ENCODE measurements around the gene AHDC1.
A peak's percentile ranks its signal among the peaks of the same experiment; 100 is the strongest.

Gene AHDC1

GRCh38 chr1:27598902-27599528, 4.9 kb downstream of the AHDC1 start (continued):
- no peak; the same call in 1 of the 2 replicates for TF ChIP-seq ZNF629 (tag by site-specific recombination; IDR thresholded peaks at IDR 0.05)
- TF ChIP-seq ZNF664 (tag by site-specific recombination; IDR thresholded peaks at IDR 0.05), result no peak
- no peak for TF ChIP-seq ZBTB26 (tag by site-specific recombination; optimal IDR thresholded peaks at IDR 0.05)
- no peak for TF ChIP-seq ZNF133 (tag by site-specific recombination; IDR thresholded peaks at IDR 0.05)
- no peak for TF ChIP-seq ZNF529 (tag by site-specific recombination; IDR thresholded peaks at IDR 0.05; ENCODE audit: insufficient replicate concordance)
- TF ChIP-seq KLF16 (tag by site-specific recombination; IDR thresholded peaks at IDR 0.05), result no peak; the same call in 1 of the 2 replicates
- TF ChIP-seq, protein P1, sequence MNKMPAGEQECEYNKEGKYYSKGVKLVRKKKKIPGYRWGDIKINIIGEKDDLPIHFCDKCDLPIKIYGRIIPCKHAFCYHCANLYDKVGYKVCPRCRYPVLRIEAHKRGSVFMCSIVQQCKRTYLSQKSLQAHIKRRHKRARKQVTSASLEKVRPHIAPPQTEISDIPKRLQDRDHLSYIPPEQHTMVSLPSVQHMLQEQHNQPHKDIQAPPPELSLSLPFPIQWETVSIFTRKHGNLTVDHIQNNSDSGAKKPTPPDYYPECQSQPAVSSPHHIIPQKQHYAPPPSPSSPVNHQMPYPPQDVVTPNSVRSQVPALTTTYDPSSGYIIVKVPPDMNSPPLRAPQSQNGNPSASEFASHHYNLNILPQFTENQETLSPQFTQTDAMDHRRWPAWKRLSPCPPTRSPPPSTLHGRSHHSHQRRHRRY (tag by site-specific recombination; IDR thresholded peaks at IDR 0.05), result no peak
- no peak for TF ChIP-seq SALL2 (tag by site-specific recombination; IDR thresholded peaks at IDR 0.05; ENCODE audit: borderline replicate concordance)
- TF ChIP-seq ZEB2 (tag by site-specific recombination; IDR thresholded peaks at IDR 0.05), result peak; percentile 50; the same call in 1 of the 2 replicates
- TF ChIP-seq CTCF (tag by site-specific recombination; IDR thresholded peaks at IDR 0.05), result no peak
- TF ChIP-seq YY1 (tag by site-specific recombination; IDR thresholded peaks at IDR 0.05), result no peak
- no peak for TF ChIP-seq SCRT1 (tag by site-specific recombination; IDR thresholded peaks at IDR 0.05; ENCODE audit: borderline replicate concordance)
- TF ChIP-seq GFI1B (tag by site-specific recombination; IDR thresholded peaks at IDR 0.05), result no peak
- no peak for TF ChIP-seq ZSCAN30 (tag by site-specific recombination; IDR thresholded peaks at IDR 0.05)
- no peak for TF ChIP-seq SETDB1 (IDR thresholded peaks at IDR 0.05; ENCODE audit: insufficient read length, low read length)
- TF ChIP-seq ZNF174 (tag by site-specific recombination; IDR thresholded peaks at IDR 0.05), result no peak
- TF ChIP-seq HOXC10 (CRISPR knock-in tag; IDR thresholded peaks at IDR 0.05), result no peak
- no peak; the same call in 1 of the 2 replicates for TF ChIP-seq MYNN (tag by site-specific recombination; IDR thresholded peaks at IDR 0.05; ENCODE audit: borderline replicate concordance)
- no peak for TF ChIP-seq MZF1 (tag by site-specific recombination; IDR thresholded peaks at IDR 0.05; ENCODE audit: borderline replicate concordance)
- TF ChIP-seq, protein P2, sequence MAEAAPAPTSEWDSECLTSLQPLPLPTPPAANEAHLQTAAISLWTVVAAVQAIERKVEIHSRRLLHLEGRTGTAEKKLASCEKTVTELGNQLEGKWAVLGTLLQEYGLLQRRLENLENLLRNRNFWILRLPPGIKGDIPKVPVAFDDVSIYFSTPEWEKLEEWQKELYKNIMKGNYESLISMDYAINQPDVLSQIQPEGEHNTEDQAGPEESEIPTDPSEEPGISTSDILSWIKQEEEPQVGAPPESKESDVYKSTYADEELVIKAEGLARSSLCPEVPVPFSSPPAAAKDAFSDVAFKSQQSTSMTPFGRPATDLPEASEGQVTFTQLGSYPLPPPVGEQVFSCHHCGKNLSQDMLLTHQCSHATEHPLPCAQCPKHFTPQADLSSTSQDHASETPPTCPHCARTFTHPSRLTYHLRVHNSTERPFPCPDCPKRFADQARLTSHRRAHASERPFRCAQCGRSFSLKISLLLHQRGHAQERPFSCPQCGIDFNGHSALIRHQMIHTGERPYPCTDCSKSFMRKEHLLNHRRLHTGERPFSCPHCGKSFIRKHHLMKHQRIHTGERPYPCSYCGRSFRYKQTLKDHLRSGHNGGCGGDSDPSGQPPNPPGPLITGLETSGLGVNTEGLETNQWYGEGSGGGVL (tag by site-specific recombination; IDR thresholded peaks at IDR 0.05), result peak; percentile 100
- peak; percentile 84 for TF ChIP-seq ZNF423 (tag by site-specific recombination; IDR thresholded peaks at IDR 0.05)
- TF ChIP-seq ZSCAN5A (tag by site-specific recombination; IDR thresholded peaks at IDR 0.05), result no peak
- TF ChIP-seq ZNF175 (tag by site-specific recombination; IDR thresholded peaks at IDR 0.05), result no peak
- no peak for TF ChIP-seq ZNF48 (tag by site-specific recombination; IDR thresholded peaks at IDR 0.05)
- TF ChIP-seq, protein P3, sequence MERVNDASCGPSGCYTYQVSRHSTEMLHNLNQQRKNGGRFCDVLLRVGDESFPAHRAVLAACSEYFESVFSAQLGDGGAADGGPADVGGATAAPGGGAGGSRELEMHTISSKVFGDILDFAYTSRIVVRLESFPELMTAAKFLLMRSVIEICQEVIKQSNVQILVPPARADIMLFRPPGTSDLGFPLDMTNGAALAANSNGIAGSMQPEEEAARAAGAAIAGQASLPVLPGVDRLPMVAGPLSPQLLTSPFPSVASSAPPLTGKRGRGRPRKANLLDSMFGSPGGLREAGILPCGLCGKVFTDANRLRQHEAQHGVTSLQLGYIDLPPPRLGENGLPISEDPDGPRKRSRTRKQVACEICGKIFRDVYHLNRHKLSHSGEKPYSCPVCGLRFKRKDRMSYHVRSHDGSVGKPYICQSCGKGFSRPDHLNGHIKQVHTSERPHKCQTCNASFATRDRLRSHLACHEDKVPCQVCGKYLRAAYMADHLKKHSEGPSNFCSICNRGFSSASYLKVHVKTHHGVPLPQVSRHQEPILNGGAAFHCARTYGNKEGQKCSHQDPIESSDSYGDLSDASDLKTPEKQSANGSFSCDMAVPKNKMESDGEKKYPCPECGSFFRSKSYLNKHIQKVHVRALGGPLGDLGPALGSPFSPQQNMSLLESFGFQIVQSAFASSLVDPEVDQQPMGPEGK (tag by site-specific recombination; IDR thresholded peaks at IDR 0.05), result peak; percentile 90
- no peak for TF ChIP-seq ZNF585B (tag by site-specific recombination; IDR thresholded peaks at IDR 0.05)
- TF ChIP-seq ZNF202 (tag by site-specific recombination; IDR thresholded peaks at IDR 0.05; ENCODE audit: borderline replicate concordance), result no peak
- TF ChIP-seq KLF7 (tag by site-specific recombination; IDR thresholded peaks at IDR 0.05; ENCODE audit: borderline replicate concordance), result no peak
